ENCODE data around the gene KRT38. TPM values are rescaled to one million over a fixed set of nuclear protein-coding genes. Genes with fewer than 3 reads are reported as not detected.

The KRT38 gene
- total RNA-seq, 2 experiments from 2014 or later, result not detected

DNA sequence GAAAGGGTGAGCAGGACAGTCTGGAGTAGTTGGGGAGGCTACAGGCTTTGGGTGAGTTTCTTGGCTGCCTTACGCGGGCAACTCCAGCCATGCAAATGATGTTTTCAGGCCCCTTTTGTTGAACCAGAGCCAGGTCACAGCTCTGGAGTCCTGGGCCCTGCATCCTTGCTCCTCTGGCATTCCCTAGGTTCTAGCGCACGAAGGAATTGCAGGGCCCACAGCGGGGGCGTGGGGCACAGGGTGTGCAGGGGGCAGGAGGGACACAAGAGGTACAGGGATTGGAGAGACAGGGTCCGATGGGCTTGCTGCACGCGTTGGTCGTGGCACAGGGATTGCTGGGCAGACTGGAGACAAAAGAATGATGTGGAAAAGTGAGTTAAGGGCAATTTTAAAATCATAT is 47.0 kb downstream of the KRT38 start:
- POLR2A ChIA-PET, result no interaction called here

GRCh38 chr17:41393294-41393693 is 47.5 kb downstream of the KRT38 start:
- ChIA-PET CTCF (no interaction called here), POLR2A (no interaction called here)
- Mint-ChIP-seq H3K27me3 (peaks cover 5% of the 10 kb centered on the region), H3K9me3 (ENCODE audit: low read depth) (no peaks in the 10 kb centered on the region), H3K27ac (no peak overlapping the region), H3K36me3 (ENCODE audit: low read depth) (no peaks in the 10 kb centered on the region), H3K4me3 (no peak overlapping the region), H3K4me1 (no peaks in the 10 kb centered on the region)
- no peak for ATAC-seq
- intact Hi-C loops (cut with DNase I, micrococcal nuclease), result no loop called here
- no peak for DNase-seq

More for the DNA sequence above, 47.0 kb downstream of the KRT38 start:
- no peak for DNase-seq
- CTCF ChIA-PET, result no interaction called here
- Mint-ChIP-seq H3K4me1 (no peaks in the 10 kb centered on the region), H3K36me3 (ENCODE audit: low read depth) (no peaks in the 10 kb centered on the region), H3K4me3 (no peak overlapping the region), H3K27me3 (peaks cover 5% of the 10 kb centered on the region), H3K9me3 (ENCODE audit: low read depth) (no peaks in the 10 kb centered on the region), H3K27ac (no peak overlapping the region)
- no peak for ATAC-seq
- intact Hi-C loops (cut with DNase I, micrococcal nuclease), result no loop called here

DNA sequence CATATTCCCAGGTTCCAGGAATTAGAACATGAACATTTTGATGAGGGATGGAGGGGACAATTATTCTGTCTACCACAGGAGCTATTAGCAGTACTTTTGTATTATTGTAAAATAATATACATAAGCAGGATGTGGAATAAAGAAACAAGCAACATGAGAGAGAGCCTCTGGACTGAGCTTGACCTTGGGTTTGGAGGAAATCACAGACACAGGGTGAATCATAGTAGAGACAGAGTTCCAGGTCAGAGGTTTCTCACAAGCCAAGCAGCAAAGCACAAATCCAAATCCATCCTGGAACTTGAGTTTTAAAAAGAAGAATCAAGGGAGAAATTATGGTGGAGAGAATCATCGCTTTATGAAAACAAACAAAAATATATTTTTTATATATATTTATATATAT is 48.5 kb downstream of the KRT38 start:
- ChIA-PET CTCF (no interaction called here), POLR2A (no interaction called here)
- peaks cover 5% of the 10 kb centered on the region for H3K27me3 Mint-ChIP-seq
- peaks cover 5% of the 10 kb centered on the region for H3K9me3 Mint-ChIP-seq (ENCODE audit: low read depth)
- no peaks in the 10 kb centered on the region for H3K36me3 Mint-ChIP-seq (ENCODE audit: low read depth)
- no peaks in the 10 kb centered on the region for H3K4me1 Mint-ChIP-seq
- no peak overlapping the region for H3K4me3 Mint-ChIP-seq
- no peak overlapping the region for H3K27ac Mint-ChIP-seq
- ATAC-seq (no peak), DNase-seq (no peak)
- intact Hi-C loops (cut with DNase I, micrococcal nuclease), result no loop called here

DNA sequence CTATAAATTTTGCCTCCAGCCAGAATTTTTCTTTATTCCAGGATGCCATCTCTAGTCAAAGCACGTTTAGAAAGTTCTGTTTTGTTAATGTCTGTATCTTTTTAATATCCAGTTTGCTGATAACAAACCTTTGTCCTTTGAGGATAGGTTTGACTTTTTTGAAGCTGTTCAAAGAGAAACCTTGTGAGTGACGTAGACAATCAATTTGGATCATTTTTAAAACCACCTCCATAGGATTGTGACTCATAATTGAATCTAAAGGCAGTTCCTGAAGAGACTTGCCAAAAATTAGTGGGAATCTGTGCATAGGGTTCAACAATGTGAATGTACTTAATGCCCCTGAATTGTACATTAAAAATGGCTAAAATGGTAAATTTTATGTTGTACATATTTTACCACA is 49.2 kb downstream of the KRT38 start:
- peaks cover 8% of the 10 kb centered on the region for H3K9me3 Mint-ChIP-seq (ENCODE audit: low read depth)
- no peaks in the 10 kb centered on the region for H3K36me3 Mint-ChIP-seq (ENCODE audit: low read depth)
- H3K4me1 Mint-ChIP-seq, result no peaks in the 10 kb centered on the region
- no peak overlapping the region for H3K27ac Mint-ChIP-seq
- intact Hi-C loops (cut with DNase I, micrococcal nuclease), result no loop called here
- no peak overlapping the region for H3K4me3 Mint-ChIP-seq
- H3K27me3 Mint-ChIP-seq, result peaks cover 5% of the 10 kb centered on the region
- ChIA-PET CTCF (interaction anchor here (0.8 kb wide), 1 partner anchor 12 kb away, joined by 3 read pairs; no protein-coding TSS in a partner anchor), POLR2A (no interaction called here)
- no peak for ATAC-seq
- DNase-seq, result no peak

- DNase-seq (no peak), ATAC-seq (no peak)
- intact Hi-C loops (cut with DNase I, micrococcal nuclease), result no loop called here
- ChIA-PET CTCF (interaction anchor here (0.8 to 1.3 kb wide), 3 partner anchors 13 to 138 kb away, joined by 3 to 4 read pairs (median 3); no protein-coding TSS in a partner anchor), POLR2A (no interaction called here)
- Mint-ChIP-seq H3K36me3 (ENCODE audit: low read depth) (no peaks in the 10 kb centered on the region), H3K27ac (no peak overlapping the region), H3K27me3 (peaks cover 5% of the 10 kb centered on the region), H3K4me3 (no peak overlapping the region), H3K9me3 (ENCODE audit: low read depth) (peaks cover 12% of the 10 kb centered on the region), H3K4me1 (no peaks in the 10 kb centered on the region)
Observed at GRCh38 chr17:41390411-41390938, 50.3 kb downstream of the KRT38 start.

DNA sequence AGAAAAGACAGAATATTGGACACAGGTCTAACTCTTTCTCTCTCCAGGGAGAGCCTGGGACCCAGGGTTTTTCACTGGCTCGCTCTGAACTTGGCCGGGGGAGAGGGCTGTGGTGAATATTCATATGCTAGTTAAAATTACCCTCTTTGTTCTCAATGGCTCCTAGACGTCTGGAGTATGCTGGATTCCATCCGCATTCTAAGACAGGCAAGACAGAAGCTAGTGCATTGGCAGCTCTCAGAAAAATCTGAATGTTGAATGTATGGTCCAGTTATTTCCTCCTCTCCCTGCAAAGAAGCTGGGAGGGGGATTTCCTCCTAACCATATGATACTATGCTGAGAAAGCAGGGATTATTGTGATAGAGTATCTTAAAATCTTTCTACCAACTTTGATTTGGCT is 53.1 kb downstream of the KRT38 start:
- ChIA-PET CTCF (interaction anchor here (0.5 to 0.7 kb wide), 2 partner anchors 92 to 204 kb away, joined by 4 to 5 read pairs; no protein-coding TSS in a partner anchor), POLR2A (no interaction called here)
- Mint-ChIP-seq H3K4me3 (no peak overlapping the region), H3K27ac (no peak overlapping the region), H3K27me3 (peaks cover 5% of the 10 kb centered on the region), H3K36me3 (ENCODE audit: low read depth) (no peaks in the 10 kb centered on the region), H3K9me3 (ENCODE audit: low read depth) (peaks cover 12% of the 10 kb centered on the region), H3K4me1 (no peaks in the 10 kb centered on the region)
- no peak for DNase-seq
- intact Hi-C loops (cut with DNase I, micrococcal nuclease), result no loop called here
- no peak for ATAC-seq

DNA sequence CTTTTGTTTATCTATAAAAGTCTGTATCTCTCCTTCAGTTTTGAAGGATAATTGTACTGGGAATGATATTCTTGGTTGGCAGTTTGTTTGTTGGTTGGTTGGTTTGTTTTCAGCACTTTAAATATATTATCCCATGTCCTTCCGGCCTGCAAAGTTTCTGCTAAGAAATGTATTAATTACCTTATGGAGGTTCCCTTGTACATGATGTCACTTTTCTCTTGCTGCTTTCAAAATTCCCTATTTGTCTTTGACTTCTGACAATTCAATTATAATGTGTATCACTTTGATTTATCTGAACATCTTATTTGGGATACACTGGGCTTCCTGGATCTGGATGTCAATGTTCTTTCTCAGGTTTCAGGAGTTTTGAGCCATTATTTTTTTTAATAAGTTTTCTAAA is 54.6 kb downstream of the KRT38 start:
- H3K9me3 Mint-ChIP-seq (ENCODE audit: low read depth), result peaks cover 12% of the 10 kb centered on the region
- DNase-seq (no peak), ATAC-seq (no peak)
- intact Hi-C loops (cut with DNase I, micrococcal nuclease), result no loop called here
- ChIA-PET CTCF (no interaction called here), POLR2A (no interaction called here)
- no peak overlapping the region for H3K27ac Mint-ChIP-seq
- H3K27me3 Mint-ChIP-seq, result peaks cover 3% of the 10 kb centered on the region
- H3K4me3 Mint-ChIP-seq, result no peak overlapping the region
- no peaks in the 10 kb centered on the region for H3K36me3 Mint-ChIP-seq (ENCODE audit: low read depth)
- no peaks in the 10 kb centered on the region for H3K4me1 Mint-ChIP-seq

Other genes starting within 250 kb of the KRT38 start
- gene KRTAP9-2, start 214.3 kb downstream of the KRT38 start, total RNA-seq, result not detected
- not detected for gene KRTAP9-3, start 208.5 kb downstream of the KRT38 start, total RNA-seq
- gene KRTAP9-8, start 203.0 kb downstream of the KRT38 start, total RNA-seq, result not detected
- not detected for gene KRTAP9-4, start 191.3 kb downstream of the KRT38 start, total RNA-seq
- gene KRTAP9-9, start 185.6 kb downstream of the KRT38 start, total RNA-seq, result not detected
- gene KRTAP9-6, start 175.6 kb downstream of the KRT38 start, total RNA-seq, result not detected
- not detected for gene KRTAP9-7, start 165.3 kb downstream of the KRT38 start, total RNA-seq
- not detected for gene KRTAP29-1, start 138.1 kb downstream of the KRT38 start, total RNA-seq
- not detected for gene KRTAP16-1, start 131.7 kb downstream of the KRT38 start, total RNA-seq
- gene KRTAP17-1, start 125.3 kb downstream of the KRT38 start, total RNA-seq, result not detected
- not detected for gene KRT33A, start 90.2 kb downstream of the KRT38 start, total RNA-seq
- gene KRT33B, start 71.2 kb downstream of the KRT38 start, total RNA-seq, result not detected
- gene KRT34, start 58.7 kb downstream of the KRT38 start, total RNA-seq, result not detected
- gene KRT31, start 43.4 kb downstream of the KRT38 start, total RNA-seq, result not detected
- gene KRT37, start 16.4 kb downstream of the KRT38 start, total RNA-seq, result not detected
- gene KRT32, start 26.4 kb upstream of the KRT38 start, total RNA-seq, result not detected
- gene KRT35, start 40.2 kb upstream of the KRT38 start, total RNA-seq, result not detected
- gene KRT36, start 48.9 kb upstream of the KRT38 start, total RNA-seq, result not detected
- not detected for gene KRT13, start 64.6 kb upstream of the KRT38 start, total RNA-seq
- not detected for gene KRT15, start 77.9 kb upstream of the KRT38 start, total RNA-seq
- gene KRT19, start 87.3 kb upstream of the KRT38 start, total RNA-seq, result not detected
- not detected for gene KRT9, start 131.1 kb upstream of the KRT38 start, total RNA-seq
- not detected for gene KRT14, start 145.9 kb upstream of the KRT38 start, total RNA-seq
- not detected for gene KRT16, start 171.8 kb upstream of the KRT38 start, total RNA-seq
- not detected for gene KRT17, start 183.6 kb upstream of the KRT38 start, total RNA-seq
- 100 to 1,000 TPM; 869 to 977 TPM for gene EIF1, start 247.9 kb upstream of the KRT38 start, total RNA-seq

Data from activated CD4-positive, alpha-beta T cell treated with anti-CD3 and anti-CD28 coated beads for 36 hours (primary cell).